Measurements from ENCODE around the gene BUD13. TPM values are rescaled to one million over a fixed set of nuclear protein-coding genes. Genes with fewer than 3 reads are reported as not detected.
"Not testable (repeated sequence)": the region's sequence is repeated elsewhere in the genome, so short reads cannot be mapped to it uniquely, and the experiment has no call there.

Gene BUD13
- total RNA-seq, 4 donors from 2014 or later, result 9.7 to 18.8 (median 12.0) TPM

DNA sequence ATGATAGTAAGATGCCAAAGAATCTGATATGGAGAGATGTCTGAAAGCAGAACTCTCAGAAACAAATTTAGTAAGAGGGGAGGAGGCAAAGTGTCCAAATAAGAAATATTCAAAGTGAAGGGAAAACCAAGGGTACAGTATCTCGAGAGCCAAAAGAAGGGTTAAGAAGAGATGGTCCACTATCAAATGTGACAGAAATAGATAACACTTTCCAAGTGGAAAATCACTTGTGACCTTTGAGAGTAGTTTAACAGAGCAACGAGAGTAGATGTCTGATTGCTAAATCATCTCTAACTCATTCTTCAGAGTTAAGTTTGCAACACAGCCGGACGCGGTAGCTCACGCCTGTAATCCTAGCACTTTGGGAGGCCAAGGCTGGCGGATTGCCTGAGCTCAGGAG, 4.3 kb upstream of the BUD13 start:
- no peak for DNase-seq (ENCODE audit: low spot score)

DNA sequence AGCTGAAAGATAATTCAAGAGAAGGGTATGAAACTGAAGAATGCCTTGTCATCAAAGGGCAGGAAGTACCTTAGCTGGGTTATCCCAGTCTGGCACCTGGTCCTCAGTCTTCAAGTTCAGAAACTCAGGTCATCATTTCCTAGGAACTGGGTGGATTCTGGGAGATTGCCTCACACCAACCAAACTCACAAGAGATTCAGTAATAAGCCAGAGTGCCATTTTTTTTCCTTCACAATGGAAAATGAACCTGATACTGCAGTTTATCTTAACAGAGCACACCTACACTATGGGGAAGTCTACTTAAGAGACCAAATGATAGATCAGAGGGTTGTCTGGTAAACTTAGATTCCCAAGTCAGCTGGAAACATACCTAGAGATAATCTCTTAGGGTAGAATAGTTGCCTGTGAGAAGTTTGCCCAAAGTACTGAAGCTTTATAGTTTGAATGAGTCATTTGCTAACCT, 3.8 kb upstream of the BUD13 start:
- TF ChIP-seq, protein P1, sequence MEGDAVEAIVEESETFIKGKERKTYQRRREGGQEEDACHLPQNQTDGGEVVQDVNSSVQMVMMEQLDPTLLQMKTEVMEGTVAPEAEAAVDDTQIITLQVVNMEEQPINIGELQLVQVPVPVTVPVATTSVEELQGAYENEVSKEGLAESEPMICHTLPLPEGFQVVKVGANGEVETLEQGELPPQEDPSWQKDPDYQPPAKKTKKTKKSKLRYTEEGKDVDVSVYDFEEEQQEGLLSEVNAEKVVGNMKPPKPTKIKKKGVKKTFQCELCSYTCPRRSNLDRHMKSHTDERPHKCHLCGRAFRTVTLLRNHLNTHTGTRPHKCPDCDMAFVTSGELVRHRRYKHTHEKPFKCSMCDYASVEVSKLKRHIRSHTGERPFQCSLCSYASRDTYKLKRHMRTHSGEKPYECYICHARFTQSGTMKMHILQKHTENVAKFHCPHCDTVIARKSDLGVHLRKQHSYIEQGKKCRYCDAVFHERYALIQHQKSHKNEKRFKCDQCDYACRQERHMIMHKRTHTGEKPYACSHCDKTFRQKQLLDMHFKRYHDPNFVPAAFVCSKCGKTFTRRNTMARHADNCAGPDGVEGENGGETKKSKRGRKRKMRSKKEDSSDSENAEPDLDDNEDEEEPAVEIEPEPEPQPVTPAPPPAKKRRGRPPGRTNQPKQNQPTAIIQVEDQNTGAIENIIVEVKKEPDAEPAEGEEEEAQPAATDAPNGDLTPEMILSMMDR (IDR thresholded peaks at IDR 0.05), result no peak
- no peak for ATAC-seq (ENCODE audit: low FRiP score)
- DNase-seq (ENCODE audit: low spot score), result no peak

More for the DNA sequence above, 4.3 kb upstream of the BUD13 start:
- TF ChIP-seq, protein P1 (IDR thresholded peaks at IDR 0.05), result no peak
- ATAC-seq (ENCODE audit: low FRiP score), result no peak

DNA sequence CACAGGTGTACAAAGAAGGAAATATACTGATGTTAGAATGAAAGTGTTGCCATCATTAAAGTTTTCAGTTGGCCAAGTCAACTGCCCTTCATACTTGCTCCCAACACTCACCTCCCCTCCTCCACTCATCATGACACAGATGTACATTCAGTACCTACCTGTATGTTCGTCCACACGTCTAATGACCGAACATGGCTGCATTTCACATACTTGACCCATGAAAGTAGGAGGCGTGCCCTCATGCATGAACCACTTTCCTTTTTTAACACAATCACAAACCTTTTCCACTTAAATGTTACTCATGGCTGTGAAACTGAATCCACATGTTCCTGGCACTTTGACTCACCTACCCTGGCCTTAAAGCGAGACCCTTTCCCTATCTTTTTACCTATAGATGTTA, 3.2 kb upstream of the BUD13 start:
- TF ChIP-seq, protein P1 (IDR thresholded peaks at IDR 0.05), result no peak
- ATAC-seq (ENCODE audit: low FRiP score) (no peak), DNase-seq (ENCODE audit: low spot score) (no peak)

DNA sequence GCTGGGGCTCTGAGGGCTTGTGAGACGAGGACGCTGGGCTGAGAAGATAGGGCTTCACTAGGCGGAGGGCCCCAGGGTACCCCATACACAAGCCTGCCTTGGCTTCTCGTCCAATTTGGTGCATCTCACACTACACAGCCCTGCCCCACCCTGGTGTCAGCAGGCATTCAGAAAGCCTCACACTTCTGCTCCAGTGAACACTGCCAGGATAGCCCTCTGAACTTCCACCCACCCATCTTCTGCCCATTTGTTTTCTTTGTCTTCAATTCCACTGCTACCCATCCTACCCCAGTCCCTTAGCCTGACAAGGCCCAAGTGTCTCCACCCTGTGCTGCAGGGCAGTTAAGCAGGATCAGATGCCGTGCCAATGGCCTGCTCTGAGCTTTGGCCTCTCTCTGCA, 1.9 kb upstream of the BUD13 start:
- TF ChIP-seq, protein P1 (IDR thresholded peaks at IDR 0.05), result no peak
- ATAC-seq (ENCODE audit: low FRiP score) (no peak), DNase-seq (ENCODE audit: low spot score) (no peak)

DNA sequence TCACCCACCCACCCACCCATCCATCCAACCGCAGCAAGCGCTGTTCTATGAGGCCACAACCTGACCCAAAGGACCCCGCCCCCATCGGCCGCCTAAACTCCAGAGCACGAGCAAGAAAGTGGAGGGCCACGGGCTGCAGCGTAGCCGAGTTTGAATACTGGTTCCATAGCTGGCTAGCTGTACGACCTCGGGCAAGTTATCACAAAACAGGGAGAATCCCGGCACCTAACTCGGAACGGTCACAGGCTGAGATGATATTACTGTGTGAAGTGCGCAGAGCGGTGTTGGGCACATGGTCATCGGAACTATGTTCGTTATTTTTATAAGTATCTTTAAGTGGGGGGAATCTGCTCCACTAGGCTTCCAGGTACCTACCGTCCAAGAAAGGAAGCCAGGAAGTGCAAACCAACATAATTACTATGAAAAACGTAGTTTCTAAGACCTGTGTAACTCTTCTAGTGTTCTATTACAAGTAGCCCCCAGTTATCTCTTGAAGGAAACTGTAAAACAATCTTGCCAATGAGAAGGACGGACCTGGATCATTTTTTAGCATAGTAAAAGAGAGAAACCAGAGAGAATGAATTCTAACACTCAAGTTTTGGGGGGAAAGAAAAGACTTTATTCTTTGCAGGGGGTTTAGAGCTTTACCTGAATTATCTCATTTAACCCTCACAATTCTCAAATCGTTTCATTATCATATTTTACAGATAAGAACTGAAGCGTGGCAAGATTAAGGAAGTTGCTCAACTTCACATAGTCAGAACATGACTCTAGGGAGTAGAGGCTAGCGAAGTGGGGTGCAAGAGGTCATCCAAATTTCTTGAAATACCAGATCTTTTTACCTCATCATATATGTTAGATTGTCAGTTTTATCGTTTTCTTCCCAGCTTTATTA, 663 bp upstream of the BUD13 start:
- DNase-seq (ENCODE audit: low spot score), result peak; percentile 44
- TF ChIP-seq, protein P1 (IDR thresholded peaks at IDR 0.05), result no peak
- peak; percentile 28 for ATAC-seq (ENCODE audit: low FRiP score)

DNA sequence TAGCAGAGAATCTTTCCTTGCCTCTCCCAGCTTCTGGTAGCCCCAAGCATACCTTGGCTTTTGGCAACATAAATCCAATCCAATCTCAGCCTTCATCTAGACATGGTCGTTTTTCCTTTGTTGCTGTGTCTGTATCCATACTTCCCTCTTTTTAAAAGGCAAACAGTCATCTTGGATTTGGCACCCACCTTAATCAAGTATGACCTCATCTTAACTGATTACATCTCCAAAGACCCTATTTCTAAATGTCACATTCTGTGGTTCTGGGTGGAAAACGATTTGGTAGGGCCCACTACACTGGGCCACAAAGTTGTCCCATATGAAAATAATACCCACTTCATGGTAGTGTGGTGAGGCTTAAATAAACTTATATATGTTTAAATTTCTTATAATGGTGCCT, 852 bp downstream of the BUD13 start:
- ATAC-seq (ENCODE audit: low FRiP score), result no peak
- TF ChIP-seq, protein P1 (IDR thresholded peaks at IDR 0.05), result no peak
- no peak for DNase-seq (ENCODE audit: low spot score)

DNA sequence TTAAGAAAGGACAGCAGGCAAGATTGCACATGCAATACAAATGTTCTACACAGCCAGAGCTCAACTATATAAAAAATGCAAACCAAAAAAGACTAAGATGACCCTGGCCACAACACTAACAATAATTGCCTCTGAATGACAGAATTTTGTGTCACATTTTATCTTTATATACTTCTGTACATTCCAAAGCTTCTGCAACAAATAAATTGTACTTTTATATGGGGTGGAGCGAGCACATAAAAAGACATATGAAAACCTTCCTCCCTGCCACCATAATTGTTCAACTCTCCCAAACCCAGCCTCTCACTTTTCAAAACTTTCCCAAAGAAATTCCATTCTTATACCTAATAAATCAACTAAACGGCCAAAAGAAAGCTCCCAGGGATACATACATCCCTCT, 10.7 kb downstream of the BUD13 start:
- TF ChIP-seq, protein P1 (IDR thresholded peaks at IDR 0.05), result no peak
- DNase-seq (ENCODE audit: low spot score) (no peak), ATAC-seq (ENCODE audit: low FRiP score) (no peak)

DNA sequence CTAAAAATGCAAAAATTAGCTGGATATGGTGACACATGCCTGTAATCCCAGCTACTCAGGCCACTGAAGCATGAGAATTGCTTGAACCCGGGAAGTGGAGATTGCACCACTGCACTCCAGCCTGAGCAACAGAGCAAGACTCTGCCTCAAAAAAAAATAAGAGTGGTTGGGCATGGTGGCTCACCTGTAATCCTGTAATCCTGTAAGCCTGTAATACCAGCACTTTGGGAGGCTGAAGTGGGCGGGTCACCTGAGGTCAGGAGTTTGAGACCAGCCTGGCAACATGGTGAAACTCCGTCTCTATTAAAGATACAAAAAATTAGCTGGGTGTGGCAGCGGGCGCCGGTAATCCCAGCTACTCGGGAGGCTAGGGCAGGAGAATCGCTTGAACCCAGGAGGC, 16.7 kb downstream of the BUD13 start:
- DNase-seq (ENCODE audit: low spot score); ATAC-seq (ENCODE audit: low FRiP score): not testable (repeated sequence)
